Left ventricle myocardium inferior (tissue), 1 donor: ENCODE data around the gene EMID1. TPM values are rescaled to one million over a fixed set of nuclear protein-coding genes. Genes with fewer than 3 reads are reported as not detected.
"Not testable (repeated sequence)": the region's sequence is repeated elsewhere in the genome, so short reads cannot be mapped to it uniquely, and the experiment has no call there.

Experiments
- DNase-seq: peaks from one replicate; pipeline ENCODE4 v3.0.0-alpha.2; 2020
- H3K27ac ChIP-seq: fragments of 200-600 bp; replicated peaks from 2 replicates; pipeline ENCODE4 v1.8.0; 2021
- H3K27me3 ChIP-seq: fragments of 200-600 bp; 2 replicates; pipeline ENCODE4 v1.8.0; 2021; ENCODE audit warnings: low read depth
- H3K36me3 ChIP-seq: fragments of 200-600 bp; 2 replicates; pipeline ENCODE4 v1.8.0; 2021
- H3K4me1 ChIP-seq: fragments of 200-600 bp; 2 replicates; pipeline ENCODE4 v1.8.0; 2021
- H3K4me3 ChIP-seq: fragments of 200-600 bp; 2 replicates; pipeline ENCODE4 v1.8.0; 2021; ENCODE audit warnings: mild to moderate bottlenecking, moderate library complexity
- H3K9me3 ChIP-seq: fragments of 200-600 bp; replicated peaks from 2 replicates; pipeline ENCODE4 v1.8.0; 2021
- CTCF ChIP-seq: fragments of 200-600 bp; IDR thresholded peaks from 2 replicates; pipeline ENCODE4 v1.8.0; 2021; ENCODE audit warnings: antibody characterized with exemption, mild to moderate bottlenecking, borderline replicate concordance
- intact Hi-C: fragments of 100-400 bp; cut with micrococcal nuclease; formaldehyde crosslinking; loops from one replicate; pipeline ENCODE4 v1.11.0; 2022
- total RNA-seq: library from RNA; stranded (reverse); fragmentation: NEBNext Ultra II Directional; extraction: Animal tissue kit (Norgen Biotek cat#: 25700); gene quantifications from one replicate; pipeline ENCODE4 v1.2.1, GENCODE V29; 2021
- donor health status: DM: no; HTN: yes; CAD: no; lungs with severe emphysema.

EMID1 gene
- total RNA-seq, 1 donor from 2014 or later = 0.74 TPM

DNA sequence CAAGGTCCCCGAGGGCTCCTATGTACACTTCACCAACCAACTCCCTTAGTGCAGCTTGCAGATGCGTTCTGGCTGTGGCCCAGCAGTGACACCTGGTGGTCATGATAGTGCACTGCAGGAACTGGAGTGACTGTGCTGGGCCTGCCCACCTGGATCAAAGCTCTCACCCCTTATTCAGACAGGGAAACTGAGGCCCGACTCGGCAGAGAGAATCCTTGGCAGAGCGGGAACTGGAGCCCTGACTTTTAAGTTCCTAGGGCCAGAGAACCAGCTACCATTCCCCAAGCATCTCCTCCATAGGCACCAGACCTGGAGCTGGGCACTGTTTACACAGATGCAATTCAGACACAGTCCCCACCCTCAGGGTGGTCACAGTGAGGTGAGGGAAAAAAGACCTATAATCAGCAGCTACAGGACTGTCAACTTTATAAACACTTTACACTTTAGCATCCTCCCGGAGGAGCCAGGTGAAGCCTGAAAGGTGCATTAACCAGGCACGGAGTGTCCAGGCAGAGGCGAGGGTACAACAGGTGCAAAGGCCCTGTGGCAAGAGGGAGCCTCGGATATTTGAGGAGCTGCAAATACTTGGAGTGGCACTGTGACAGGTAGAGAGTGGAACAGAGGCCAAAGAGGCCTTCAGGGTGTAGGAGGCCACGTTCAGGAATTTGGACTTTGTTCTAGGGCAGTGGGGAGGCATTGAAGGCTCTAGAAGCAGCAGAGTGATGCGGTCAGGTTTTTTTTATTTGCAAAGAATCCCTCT lies 40.1 kb downstream of the EMID1 start:
- no peak overlapping the region for H3K4me3 ChIP-seq
- TF ChIP-seq CTCF = peak; percentile 99
- intact Hi-C loops = loop anchor here (5.0 to 10.0 kb wide), 2 partner anchors 94 to 391 kb away; no protein-coding TSS in a partner anchor
- peak; percentile 66 for DNase-seq
- H3K27ac ChIP-seq = no peak overlapping the region
- H3K27me3 ChIP-seq = no peaks in the 10 kb centered on the region
- no peaks in the 10 kb centered on the region for H3K36me3 ChIP-seq
- H3K4me1 ChIP-seq = no peaks in the 10 kb centered on the region
- peaks cover 17% of the 10 kb centered on the region for H3K9me3 ChIP-seq

GRCh38 chr22:29247891-29248290 lies 42.2 kb downstream of the EMID1 start:
- H3K4me1 ChIP-seq, H3K9me3 ChIP-seq, H3K36me3 ChIP-seq, H3K4me3 ChIP-seq, H3K27ac ChIP-seq, DNase-seq, H3K27me3 ChIP-seq: not testable (repeated sequence)
- intact Hi-C loops = loop anchor here (5.0 to 10.0 kb wide), 2 partner anchors 96 to 393 kb away; no protein-coding TSS in a partner anchor

- Histone ChIP-seq H3K27me3 (no peaks in the 10 kb centered on the region), H3K27ac (no peak overlapping the region), H3K9me3 (no peaks in the 10 kb centered on the region), H3K36me3 (no peaks in the 10 kb centered on the region), H3K4me1 (no peaks in the 10 kb centered on the region), H3K4me3 (no peak overlapping the region)
- intact Hi-C loops = no loop called here
- no peak for TF ChIP-seq CTCF
- no peak for DNase-seq
These were observed 45.6 kb downstream of the EMID1 start for GRCh38 chr22:29251265-29251664.

- no peak for TF ChIP-seq CTCF
These were observed 46.5 kb downstream of the EMID1 start for GRCh38 chr22:29251981-29252911.

DNA sequence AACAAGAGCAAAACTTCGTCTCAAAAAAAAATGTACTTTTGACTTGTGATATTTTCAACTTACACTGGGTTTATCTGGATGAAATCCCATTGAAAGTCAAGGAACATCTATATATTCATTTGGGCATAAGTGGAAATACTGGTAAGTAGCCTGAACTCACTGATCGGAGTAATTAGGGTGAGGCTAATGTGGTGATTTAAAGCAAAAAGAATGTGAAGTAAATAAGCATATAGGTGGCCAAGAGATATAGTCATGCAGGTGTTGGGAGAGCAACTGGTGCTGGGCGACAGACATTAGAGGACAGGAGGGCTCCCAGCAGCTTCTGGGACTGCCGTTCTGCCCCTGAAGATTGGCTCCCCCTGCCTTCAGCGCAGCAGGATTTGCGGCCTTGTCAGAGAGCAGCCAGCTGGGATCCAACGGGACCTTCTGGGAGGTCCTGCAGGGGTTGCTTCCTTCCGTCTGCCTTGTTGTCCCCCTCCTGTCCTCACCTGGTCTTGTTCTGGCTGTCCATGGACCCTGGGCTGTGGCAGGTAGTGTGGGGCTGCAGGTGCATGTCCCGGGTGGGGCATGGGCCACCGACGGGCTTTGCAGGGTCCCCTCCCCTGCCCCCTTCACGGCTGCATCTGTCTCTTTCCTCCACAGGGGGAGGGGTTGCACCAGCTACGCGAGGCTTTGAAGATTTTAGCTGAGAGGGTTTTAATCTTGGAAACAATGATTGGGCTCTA lies 48.0 kb downstream of the EMID1 start:
- intact Hi-C loops = no loop called here

More at GRCh38 chr22:29251981-29252911, 46.5 kb downstream of the EMID1 start:
- no peak for DNase-seq
- H3K36me3 ChIP-seq = no peaks in the 10 kb centered on the region
- H3K27me3 ChIP-seq = no peaks in the 10 kb centered on the region
- no peaks in the 10 kb centered on the region for H3K9me3 ChIP-seq
- H3K27ac ChIP-seq = no peak overlapping the region
- no peaks in the 10 kb centered on the region for H3K4me1 ChIP-seq
- no peak overlapping the region for H3K4me3 ChIP-seq
- intact Hi-C loops = no loop called here

More for the DNA sequence above, 48.0 kb downstream of the EMID1 start:
- no peak for DNase-seq
- Histone ChIP-seq H3K27me3 (no peaks in the 10 kb centered on the region), H3K4me1 (no peaks in the 10 kb centered on the region), H3K27ac (no peak overlapping the region), H3K4me3 (no peak overlapping the region), H3K9me3 (no peaks in the 10 kb centered on the region), H3K36me3 (no peaks in the 10 kb centered on the region)
- TF ChIP-seq CTCF = no peak
